NCI-H226 (cell line): ENCODE results near the gene CHMP1A.
A peak's percentile ranks its signal among the peaks of the same experiment; 100 is the strongest.
"Not testable (repeated sequence)": the region's sequence is repeated elsewhere in the genome, so short reads cannot be mapped to it uniquely, and the experiment has no call there.

Source experiments
- DNase-seq: peaks from one replicate; pipeline ENCODE4 v3.0.0-alpha.2; 2015

CHMP1A gene

GRCh38 chr16:89691986-89692569 lies 34.6 kb upstream of the CHMP1A start:
- no peak for DNase-seq

- no peak for DNase-seq
Observed at GRCh38 chr16:89691231-89691985, 33.9 kb upstream of the CHMP1A start.

- no peak for DNase-seq
Observed at GRCh38 chr16:89690392-89690901, 32.9 kb upstream of the CHMP1A start.

- DNase-seq: not testable (repeated sequence)
Observed at GRCh38 chr16:89689621-89690020, 32.1 kb upstream of the CHMP1A start.

GRCh38 chr16:89689142-89689541 lies 31.6 kb upstream of the CHMP1A start:
- no peak for DNase-seq

GRCh38 chr16:89688395-89688794 lies 30.9 kb upstream of the CHMP1A start:
- no peak for DNase-seq

- DNase-seq: no peak
Observed at GRCh38 chr16:89687092-89687940, 29.8 kb upstream of the CHMP1A start.

GRCh38 chr16:89686520-89687091 lies 29.1 kb upstream of the CHMP1A start, which contains the start of gene CDK10:
TSS of gene CDK10 (plus strand) at chr16:89686689. CDS start at chr16:89686711, 22 bp downstream.
- DNase-seq: peak; percentile 71

GRCh38 chr16:89685916-89686315 lies 28.4 kb upstream of the CHMP1A start:
- no peak for DNase-seq

- no peak for DNase-seq
Observed at GRCh38 chr16:89678258-89678657, 20.8 kb upstream of the CHMP1A start.

- DNase-seq: no peak
Observed at GRCh38 chr16:89672177-89672941, 14.9 kb upstream of the CHMP1A start.

GRCh38 chr16:89671565-89671964 lies 14.1 kb upstream of the CHMP1A start:
- not testable (repeated sequence) for DNase-seq

- no peak for DNase-seq
Observed at GRCh38 chr16:89670496-89671431, 13.3 kb upstream of the CHMP1A start.

GRCh38 chr16:89669755-89670154 lies 12.2 kb upstream of the CHMP1A start:
- DNase-seq: no peak

- no peak for DNase-seq
Observed at GRCh38 chr16:89668790-89669158, 11.3 kb upstream of the CHMP1A start.

GRCh38 chr16:89667633-89668032 lies 10.1 kb upstream of the CHMP1A start:
- no peak for DNase-seq

GRCh38 chr16:89667000-89667399 lies 9.5 kb upstream of the CHMP1A start:
- not testable (repeated sequence) for DNase-seq

- DNase-seq: not testable (repeated sequence)
Observed at GRCh38 chr16:89664238-89664637, 6.7 kb upstream of the CHMP1A start.

- DNase-seq: no peak
Observed at GRCh38 chr16:89661215-89661614, 3.7 kb upstream of the CHMP1A start.

GRCh38 chr16:89660146-89660545 lies 2.6 kb upstream of the CHMP1A start:
- DNase-seq: no peak
